BE2C (cell line): Measurements from ENCODE around the gene ICAM1.

Experiments
- DNase-seq: peaks from one replicate; pipeline ENCODE4 v3.0.0-alpha.2; 2020
- H3K27me3 ChIP-seq: fragments of 250-450 bp; sonication (Bioruptor Pico); 2 replicates; pipeline ENCODE4 v1.5.1; 2020; ENCODE audit warnings: mild to moderate bottlenecking
- H3K36me3 ChIP-seq: fragments of 250-450 bp; sonication (Bioruptor Pico); 2 replicates; pipeline ENCODE4 v1.5.1; 2020; ENCODE audit warnings: mild to moderate bottlenecking
- H3K4me1 ChIP-seq: fragments of 250-450 bp; sonication (Bioruptor Pico); 2 replicates; pipeline ENCODE4 v1.5.1; 2020
- H3K4me3 ChIP-seq: 2 replicates; pipeline ENCODE4 v1.5.1; 2011; ENCODE audit warnings: low read depth, low read length
- H3K9me3 ChIP-seq: fragments of 250-450 bp; sonication (Bioruptor Pico); 2 replicates; pipeline ENCODE4 v1.5.1; 2020
- TF ChIP-seq, protein P1 (sequence below): IDR thresholded peaks from 2 replicates; pipeline ENCODE4 v1.5.1; 2012; ENCODE audit warnings: mild to moderate bottlenecking, low read depth, low read length

Gene ICAM1

DNA sequence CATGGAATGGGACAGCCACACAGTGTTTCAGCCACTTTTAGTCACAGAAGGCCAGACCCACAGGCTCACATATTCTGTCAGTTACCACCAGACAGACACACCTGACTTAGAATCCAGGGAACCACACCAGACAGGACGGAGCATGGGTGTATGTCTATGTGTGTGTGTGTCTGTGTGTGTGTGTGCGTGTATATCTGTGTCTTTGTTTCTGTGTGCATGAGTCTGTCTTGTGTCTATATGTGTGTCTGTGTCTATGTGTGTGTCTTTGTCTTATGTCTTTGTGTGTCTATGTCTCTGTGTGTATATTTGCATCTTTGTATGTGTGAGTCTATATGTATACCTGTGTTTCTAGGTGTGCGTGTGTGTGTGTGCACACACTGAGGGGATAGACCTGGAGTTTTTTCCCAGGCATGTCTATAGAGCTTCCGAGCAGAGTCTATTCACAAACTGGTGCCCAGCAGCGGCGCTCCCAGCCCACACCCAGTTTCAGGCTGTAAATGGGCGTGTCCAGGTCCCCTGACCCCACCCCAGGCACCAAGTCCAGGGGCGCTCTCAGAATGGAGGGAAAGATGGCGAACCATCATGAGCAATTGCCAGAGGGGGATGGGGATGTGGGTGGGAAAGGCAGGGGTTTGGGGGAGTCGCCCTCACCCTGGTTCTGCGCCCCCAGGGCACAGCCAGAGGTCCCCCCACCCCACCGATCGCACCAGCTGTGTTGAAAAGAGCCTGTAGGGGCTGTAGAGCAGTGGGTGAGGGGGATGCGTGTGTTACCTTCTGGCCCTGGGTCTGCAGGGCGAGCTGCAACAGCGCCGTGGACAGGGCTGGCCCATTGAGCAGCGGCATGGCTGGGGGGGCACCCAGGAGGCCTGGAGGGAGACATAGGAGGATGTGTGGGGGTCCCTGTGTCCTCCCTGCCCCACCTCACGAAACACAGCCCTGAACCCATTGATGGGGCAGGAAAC, 51.2 kb downstream of the ICAM1 start:
- DNase-seq, result no peak
- no peaks in the 10 kb centered on the region for H3K27me3 ChIP-seq
- H3K4me3 ChIP-seq, result no peak overlapping the region
- TF ChIP-seq, protein P1, sequence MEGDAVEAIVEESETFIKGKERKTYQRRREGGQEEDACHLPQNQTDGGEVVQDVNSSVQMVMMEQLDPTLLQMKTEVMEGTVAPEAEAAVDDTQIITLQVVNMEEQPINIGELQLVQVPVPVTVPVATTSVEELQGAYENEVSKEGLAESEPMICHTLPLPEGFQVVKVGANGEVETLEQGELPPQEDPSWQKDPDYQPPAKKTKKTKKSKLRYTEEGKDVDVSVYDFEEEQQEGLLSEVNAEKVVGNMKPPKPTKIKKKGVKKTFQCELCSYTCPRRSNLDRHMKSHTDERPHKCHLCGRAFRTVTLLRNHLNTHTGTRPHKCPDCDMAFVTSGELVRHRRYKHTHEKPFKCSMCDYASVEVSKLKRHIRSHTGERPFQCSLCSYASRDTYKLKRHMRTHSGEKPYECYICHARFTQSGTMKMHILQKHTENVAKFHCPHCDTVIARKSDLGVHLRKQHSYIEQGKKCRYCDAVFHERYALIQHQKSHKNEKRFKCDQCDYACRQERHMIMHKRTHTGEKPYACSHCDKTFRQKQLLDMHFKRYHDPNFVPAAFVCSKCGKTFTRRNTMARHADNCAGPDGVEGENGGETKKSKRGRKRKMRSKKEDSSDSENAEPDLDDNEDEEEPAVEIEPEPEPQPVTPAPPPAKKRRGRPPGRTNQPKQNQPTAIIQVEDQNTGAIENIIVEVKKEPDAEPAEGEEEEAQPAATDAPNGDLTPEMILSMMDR, result no peak
- H3K4me1 ChIP-seq, result peaks cover 8% of the 10 kb centered on the region
- H3K9me3 ChIP-seq, result no peaks in the 10 kb centered on the region
- peaks cover 90% of the 10 kb centered on the region for H3K36me3 ChIP-seq

DNA sequence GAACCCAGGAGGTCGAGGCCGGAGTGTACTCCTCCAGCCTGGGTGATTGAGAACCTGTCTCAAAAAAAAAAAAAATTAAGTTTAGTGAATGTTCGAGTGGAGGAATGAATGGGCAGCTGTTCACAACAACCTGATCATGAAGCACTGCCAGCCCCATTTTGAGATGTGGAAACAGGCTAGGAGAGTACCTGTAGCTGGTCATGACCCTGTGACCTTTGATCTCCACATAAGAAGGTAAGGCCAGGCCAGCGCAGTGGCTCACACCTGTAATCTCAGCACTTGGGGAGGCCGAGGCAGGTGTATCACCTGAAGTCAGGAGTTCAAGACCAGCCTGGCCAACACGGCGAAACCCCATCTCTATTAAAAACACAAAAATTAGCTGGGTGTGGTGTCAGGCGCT, 54.8 kb downstream of the ICAM1 start:
- Histone ChIP-seq H3K9me3 (no peaks in the 10 kb centered on the region), H3K36me3 (peaks cover 99% of the 10 kb centered on the region)
- TF ChIP-seq, protein P1, result no peak

DNA sequence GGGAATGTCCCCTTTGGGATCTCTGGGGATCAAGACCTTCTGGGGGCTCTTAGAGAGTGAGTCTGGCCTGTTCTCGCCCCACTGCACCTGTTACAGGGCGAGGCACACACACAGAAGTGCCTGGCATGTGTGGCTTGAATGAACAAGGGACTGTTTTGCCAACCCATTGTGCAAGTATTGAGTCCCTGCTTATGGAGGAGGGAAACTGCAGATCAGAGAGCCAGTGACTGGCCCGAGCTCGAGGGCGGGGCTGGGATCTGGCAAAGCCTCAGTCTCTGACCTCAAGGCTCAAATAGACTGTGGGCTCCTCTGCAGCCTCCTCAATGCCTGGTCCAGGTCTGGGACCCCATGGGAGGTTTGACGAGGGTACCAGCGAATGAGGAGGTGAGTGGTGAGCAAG, 56.9 kb downstream of the ICAM1 start:
- H3K4me1 ChIP-seq, result peaks cover 7% of the 10 kb centered on the region
- no peaks in the 10 kb centered on the region for H3K27me3 ChIP-seq
- DNase-seq, result no peak
- H3K36me3 ChIP-seq, result peaks cover 88% of the 10 kb centered on the region
- H3K9me3 ChIP-seq, result no peaks in the 10 kb centered on the region
- TF ChIP-seq, protein P1, result no peak
- H3K4me3 ChIP-seq, result no peak overlapping the region

More for the DNA sequence above, 54.8 kb downstream of the ICAM1 start:
- no peak for DNase-seq
- Histone ChIP-seq H3K4me3 (no peak overlapping the region), H3K4me1 (peaks cover 8% of the 10 kb centered on the region), H3K27me3 (no peaks in the 10 kb centered on the region)

DNA sequence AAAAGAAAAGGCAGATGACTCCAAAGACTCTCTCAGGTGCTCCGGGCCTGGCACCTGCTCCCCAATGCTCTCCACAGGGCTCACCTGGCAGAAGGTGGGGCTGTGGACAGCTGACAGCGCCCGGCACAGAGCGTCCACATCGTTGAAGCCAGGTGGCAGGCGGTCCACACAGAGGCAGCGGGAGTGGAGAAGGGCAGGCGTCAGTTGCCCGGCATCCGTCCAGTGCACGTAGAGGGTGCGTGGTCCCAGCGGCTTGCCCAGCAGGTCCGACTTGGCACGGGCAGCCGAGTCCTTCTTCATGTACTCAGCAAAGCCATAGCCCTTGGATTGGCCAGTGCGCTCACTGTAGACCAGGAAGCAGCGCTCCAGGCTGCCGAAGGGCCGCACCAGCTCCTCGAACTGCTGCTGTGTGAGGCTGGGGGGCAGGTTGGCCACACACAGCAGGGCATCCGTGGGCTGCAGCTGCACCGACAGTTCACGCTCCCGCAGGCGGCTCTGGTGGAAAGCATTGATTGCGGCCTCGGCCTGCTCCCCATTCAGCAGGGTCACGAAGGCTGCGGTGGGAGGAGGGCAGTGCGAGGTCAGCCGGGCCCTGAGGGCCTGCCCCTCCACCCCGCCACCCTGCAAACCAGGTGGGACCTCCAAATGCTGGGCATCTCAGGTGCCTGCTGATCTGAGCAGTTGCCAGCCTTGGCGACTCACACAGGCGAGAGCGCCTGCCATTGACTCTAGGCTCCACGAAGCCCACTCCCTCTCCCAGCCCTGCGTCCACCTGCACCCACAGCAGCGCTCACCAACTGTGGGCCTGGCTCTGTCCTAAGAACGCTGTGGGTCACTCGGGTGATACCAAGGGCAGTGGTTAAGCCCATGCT, 57.9 kb downstream of the ICAM1 start:
- Histone ChIP-seq H3K4me3 (no peak overlapping the region), H3K9me3 (no peaks in the 10 kb centered on the region), H3K27me3 (no peaks in the 10 kb centered on the region), H3K4me1 (no peaks in the 10 kb centered on the region), H3K36me3 (peaks cover 78% of the 10 kb centered on the region)
- TF ChIP-seq, protein P1, result no peak
- DNase-seq, result no peak

DNA sequence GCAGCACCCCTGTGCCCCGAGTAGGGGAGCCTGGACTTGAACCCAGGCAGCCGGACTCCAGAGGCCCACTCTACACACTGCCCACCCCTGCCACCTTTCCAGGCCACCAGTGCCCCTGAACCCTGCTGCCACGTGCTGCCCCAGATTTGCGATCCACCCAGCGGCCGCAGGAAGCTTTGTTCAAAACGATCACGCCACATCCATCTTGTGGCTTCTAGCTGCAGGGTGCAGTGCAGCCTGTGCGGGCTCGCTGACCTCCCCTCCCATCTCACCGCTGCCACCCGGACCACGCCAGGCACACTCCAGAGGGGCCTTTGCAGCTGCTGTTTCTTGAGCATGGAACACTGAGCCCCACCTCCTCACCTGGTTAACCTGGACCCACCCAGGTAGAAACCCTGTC, 58.6 kb downstream of the ICAM1 start:
- no peak for DNase-seq
- TF ChIP-seq, protein P1, result no peak
- Histone ChIP-seq H3K36me3 (peaks cover 72% of the 10 kb centered on the region), H3K27me3 (no peaks in the 10 kb centered on the region), H3K4me1 (no peaks in the 10 kb centered on the region), H3K4me3 (no peak overlapping the region), H3K9me3 (no peaks in the 10 kb centered on the region)
